Trophoblast cell (in vitro differentiated cells and primary cell): Measurements from ENCODE around the gene TACR2.
"Not testable (repeated sequence)": the region's sequence is repeated elsewhere in the genome, so short reads cannot be mapped to it uniquely, and the experiment has no call there.

Source experiments
- DNase-seq, 2 donors: peaks; one replicate each; pipeline ENCODE4 v3.0.0-alpha.2; 2016
- H2AFZ ChIP-seq: 2 replicates; pipeline ENCODE4 v1.6.1; 2013; ENCODE audit warnings: low read length, moderate library complexity, mild to moderate bottlenecking; ENCODE audit not compliant: insufficient read depth, poor library complexity
- H2AK5ac ChIP-seq: 2 replicates; pipeline ENCODE4 v1.6.1; 2013; ENCODE audit warnings: mild to moderate bottlenecking, low read length
- H2BK120ac ChIP-seq: 2 replicates; pipeline ENCODE4 v1.6.1; 2013; ENCODE audit warnings: low read length, mild to moderate bottlenecking, moderate library complexity; ENCODE audit not compliant: insufficient read depth, poor library complexity
- H2BK12ac ChIP-seq: 2 replicates; pipeline ENCODE4 v1.6.1; 2013; ENCODE audit warnings: mild to moderate bottlenecking, low read length, moderate library complexity
- H2BK5ac ChIP-seq: 2 replicates; pipeline ENCODE4 v1.6.1; 2013; ENCODE audit warnings: low read length, low read depth, moderate library complexity, mild to moderate bottlenecking; ENCODE audit not compliant: poor library complexity
- H3K14ac ChIP-seq: 2 replicates; pipeline ENCODE4 v1.6.1; 2013; ENCODE audit warnings: mild to moderate bottlenecking, low read length
- H3K18ac ChIP-seq: 2 replicates; pipeline ENCODE4 v1.6.1; 2013; ENCODE audit warnings: mild to moderate bottlenecking, low read length
- H3K23ac ChIP-seq: 2 replicates; pipeline ENCODE4 v1.6.1; 2013; ENCODE audit warnings: low read length
- H3K27ac ChIP-seq: 2 replicates; pipeline ENCODE4 v1.5.1; 2013; ENCODE audit warnings: low read depth, mild to moderate bottlenecking, inconsistent platforms, low read length, moderate library complexity
- H3K27me3 ChIP-seq: 2 replicates; pipeline ENCODE4 v1.6.1; 2013; ENCODE audit warnings: inconsistent platforms, mild to moderate bottlenecking, low read length, moderate library complexity; ENCODE audit not compliant: insufficient read depth
- H3K36me3 ChIP-seq, 2 experiments: 1 replicate in 1 of 2; 2 replicates in 1 of 2; pipeline ENCODE4 v1.6.1; 2013; ENCODE audit warnings: low read length in 2 of 2, mild to moderate bottlenecking in 2 of 2, moderate library complexity in 1 of 2; ENCODE audit not compliant: insufficient read depth in 2 of 2, control insufficient read depth in 1 of 2
- H3K4ac ChIP-seq: 2 replicates; pipeline ENCODE4 v1.6.1; 2013; ENCODE audit warnings: low read depth, mild to moderate bottlenecking, low read length, moderate library complexity
- H3K4me1 ChIP-seq, 2 experiments: 1 replicate in 1 of 2; 2 replicates in 1 of 2; pipeline ENCODE4 v1.6.1; 2013; ENCODE audit warnings: low read length in 2 of 2, mild to moderate bottlenecking in 2 of 2, moderate library complexity in 1 of 2; ENCODE audit not compliant: insufficient read depth in 2 of 2, control insufficient read depth in 1 of 2
- H3K4me2 ChIP-seq: 2 replicates; pipeline ENCODE4 v1.6.1; 2013; ENCODE audit warnings: inconsistent platforms, mild to moderate bottlenecking, low read length, moderate library complexity
- H3K4me3 ChIP-seq: 2 replicates; pipeline ENCODE4 v1.5.1; 2013; ENCODE audit warnings: mild to moderate bottlenecking, low read depth, low read length, inconsistent platforms
- H3K79me1 ChIP-seq: one replicate; pipeline ENCODE4 v1.6.1; 2013; ENCODE audit warnings: low read length
- H3K79me2 ChIP-seq: 2 replicates; pipeline ENCODE4 v1.6.1; 2013; ENCODE audit warnings: low read length, mild to moderate bottlenecking; ENCODE audit not compliant: control insufficient read depth, insufficient read depth, poor library complexity
- H3K9ac ChIP-seq: 2 replicates; pipeline ENCODE4 v1.6.1; 2013; ENCODE audit warnings: mild to moderate bottlenecking, low read length
- H3K9me3 ChIP-seq: 2 replicates; pipeline ENCODE4 v1.6.1; 2013; ENCODE audit warnings: low read depth, mild to moderate bottlenecking, control low read depth, inconsistent platforms, low read length; ENCODE audit not compliant: insufficient read depth
- H4K12ac ChIP-seq: 2 replicates; pipeline ENCODE4 v1.6.1; 2013; ENCODE audit warnings: low read depth, mild to moderate bottlenecking, low read length, moderate library complexity
- H4K8ac ChIP-seq: 2 replicates; pipeline ENCODE4 v1.6.1; 2013; ENCODE audit warnings: low read depth, mild to moderate bottlenecking, low read length, moderate library complexity
- H4K91ac ChIP-seq: one replicate; pipeline ENCODE4 v1.6.1; 2013; ENCODE audit warnings: low read depth, mild to moderate bottlenecking, low read length, moderate library complexity
- WGBS: extraction: QIAGEN DNeasy Blood & Tissue Kit; methylation state at CpG from one replicate; pipeline ENCODE4 v1.1.7; 2013; ENCODE audit warnings: missing lambda C conversion rate; ENCODE audit not compliant: insufficient read length, insufficient coverage; ENCODE audit errors: extremely low coverage; 5-methylcytosine and 5-hydroxymethylcytosine counted together

Gene TACR2

DNA sequence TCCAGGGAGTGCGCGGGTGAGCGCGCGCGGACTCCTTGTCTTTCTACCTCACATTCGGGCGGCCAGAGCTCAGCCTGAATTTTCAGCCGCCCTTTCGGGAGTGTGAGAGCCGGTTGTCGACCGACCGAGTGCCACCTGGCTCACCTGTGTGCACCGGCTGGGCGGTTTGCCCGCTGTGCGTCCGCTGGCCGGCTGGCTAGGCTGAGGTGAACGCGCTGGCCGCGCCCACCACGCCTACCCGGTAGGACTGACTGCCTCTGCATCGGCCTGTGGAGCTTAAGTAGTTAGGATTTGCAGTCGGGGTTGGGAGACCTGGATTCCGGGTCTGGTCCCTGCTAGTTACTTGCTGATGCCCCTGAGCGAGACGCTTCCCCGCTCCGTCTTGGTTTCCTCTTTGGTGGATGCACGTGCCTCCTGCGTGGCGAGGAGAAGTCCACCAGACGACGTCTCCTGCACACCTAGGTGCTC lies 35.1 kb upstream of the TACR2 start:
- Histone ChIP-seq H4K8ac (no peak overlapping the region), H3K4me2 (peak overlapping the region; percentile 93), H3K18ac (no peak overlapping the region), H2AK5ac (no peak overlapping the region), H2BK5ac (no peak overlapping the region), H3K14ac (peak overlapping the region; percentile 6), H4K12ac (no peak overlapping the region), H2AFZ (peak overlapping the region; percentile 41), H3K79me1 (peaks cover 16% of the 10 kb centered on the region), H3K9me3 (peaks cover 3% of the 10 kb centered on the region), H4K91ac (no peak overlapping the region), H3K79me2 (no peaks in the 10 kb centered on the region), H3K36me3 (no peaks in the 10 kb centered on the region), H3K27me3 (no peaks in the 10 kb centered on the region), H3K4me3 (peak overlapping the region; percentile 76), H3K4me1 (peaks cover 21 to 31% of the 10 kb centered on the region in 2 experiments), H2BK120ac (no peak overlapping the region), H3K23ac (no peak overlapping the region), H3K27ac (no peak overlapping the region), H3K9ac (no peak overlapping the region), H3K4ac (no peak overlapping the region), H2BK12ac (no peak overlapping the region)
- WGBS = no CpG with 5 or more reads among the region's 38 CpGs
- DNase-seq = peak in 1 of 2 donors; percentile 33

DNA sequence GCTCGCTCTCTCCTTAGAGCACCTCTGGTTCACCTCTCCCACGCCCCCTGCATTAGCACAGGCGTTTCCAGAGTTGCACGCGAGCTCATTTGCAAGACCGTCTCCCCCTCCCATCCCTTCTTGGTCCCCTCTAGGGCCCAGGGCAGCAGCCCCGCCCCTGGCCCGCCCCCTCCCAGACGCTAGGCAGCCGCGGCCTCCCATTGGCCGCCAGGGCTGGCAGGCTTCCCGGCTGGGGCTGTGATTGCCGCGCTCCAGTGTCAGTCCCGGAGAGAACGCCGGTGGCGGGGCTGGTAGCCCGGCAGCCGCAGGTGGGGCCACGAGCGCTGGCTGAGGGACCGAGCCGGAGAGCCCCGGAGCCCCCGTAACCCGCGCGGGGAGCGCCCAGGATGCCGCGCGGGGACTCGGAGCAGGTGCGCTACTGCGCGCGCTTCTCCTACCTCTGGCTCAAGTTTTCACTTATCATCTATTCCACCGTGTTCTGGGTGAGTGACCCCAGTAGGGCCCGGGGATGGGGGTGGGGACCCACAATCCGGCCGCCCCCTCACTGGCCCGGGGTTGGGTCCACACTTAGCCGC lies 34.6 kb upstream of the TACR2 start, which contains the start of gene TSPAN15:
Gene TSPAN15 (plus strand): TSS at position 257 of the 575 bp plus-strand sequence. CDS start 130 bp downstream, at position 387.
- peak within 1 kb of the TSS; percentile 27 for H4K8ac ChIP-seq
- H2AK5ac ChIP-seq = no peak within 1 kb of the TSS
- H4K91ac ChIP-seq = peak within 1 kb of the TSS; percentile 60
- peak within 1 kb of the TSS; percentile 25 for H2BK120ac ChIP-seq
- H3K23ac ChIP-seq = no peak within 1 kb of the TSS
- H3K27ac ChIP-seq = no peak within 1 kb of the TSS
- DNase-seq = peak; percentile 64 to 79
- no peak within 1 kb of the TSS for H4K12ac ChIP-seq
- H3K79me2 ChIP-seq = no peaks in the 10 kb centered on the region
- no CpG with 5 or more reads among the region's 45 CpGs for WGBS
- H3K9ac ChIP-seq = no peak within 1 kb of the TSS
- H3K79me1 ChIP-seq = peaks cover 19% of the 10 kb centered on the region
- no peaks in the 10 kb centered on the region for H3K36me3 ChIP-seq
- H2BK12ac ChIP-seq = peak within 1 kb of the TSS; percentile 48
- H2AFZ ChIP-seq = peak within 1 kb of the TSS; percentile 41
- no peak within 1 kb of the TSS for H2BK5ac ChIP-seq
- H3K18ac ChIP-seq = no peak within 1 kb of the TSS
- H3K27me3 ChIP-seq = no peaks in the 10 kb centered on the region
- peak within 1 kb of the TSS; percentile 93 for H3K4me2 ChIP-seq
- H3K14ac ChIP-seq = peak within 1 kb of the TSS; percentile 60
- peaks cover 23 to 36% of the 10 kb centered on the region in 2 experiments for H3K4me1 ChIP-seq
- peak within 1 kb of the TSS; percentile 76 for H3K4me3 ChIP-seq
- no peak within 1 kb of the TSS for H3K4ac ChIP-seq
- peaks cover 3% of the 10 kb centered on the region for H3K9me3 ChIP-seq

DNA sequence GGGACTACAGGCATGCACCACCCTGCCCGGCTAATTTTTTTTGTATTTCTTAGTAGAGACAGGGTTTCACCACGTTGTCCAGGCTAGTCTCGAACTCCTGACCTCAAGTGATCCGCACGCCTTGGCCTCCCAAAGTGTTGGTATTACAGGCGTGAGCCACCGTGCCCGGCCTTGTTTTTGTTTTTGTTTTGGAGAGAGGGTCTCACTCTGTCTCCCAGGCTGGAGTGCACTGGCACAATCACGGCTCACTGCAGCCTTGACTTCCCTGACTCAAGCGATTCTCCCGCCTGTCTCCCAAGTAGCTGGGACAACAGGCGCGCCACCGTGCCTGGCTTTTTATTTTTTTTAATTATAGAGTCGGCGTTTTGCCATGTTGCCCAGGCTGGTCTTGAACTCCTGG lies 33.7 kb upstream of the TACR2 start:
- not testable (repeated sequence) for H2AK5ac ChIP-seq, H3K9ac ChIP-seq, H3K4ac ChIP-seq, H3K79me2 ChIP-seq, DNase-seq, H2BK5ac ChIP-seq, H3K4me2 ChIP-seq, H3K27ac ChIP-seq, H3K36me3 ChIP-seq, H3K23ac ChIP-seq, H4K12ac ChIP-seq, H3K9me3 ChIP-seq, H3K27me3 ChIP-seq, H3K18ac ChIP-seq, H3K4me3 ChIP-seq
- Histone ChIP-seq H4K8ac (peak overlapping the region; percentile 27), H3K79me1 (peaks cover 19% of the 10 kb centered on the region), H3K4me1 (peaks cover 27 to 43% of the 10 kb centered on the region in 2 experiments), H4K91ac (peak overlapping the region; percentile 60), H2AFZ (peak overlapping the region; percentile 19), H2BK120ac (peak overlapping the region; percentile 25), H3K14ac (peak overlapping the region; percentile 60), H2BK12ac (peak overlapping the region; percentile 48)
- no CpG with 5 or more reads among the region's 16 CpGs for WGBS

DNA sequence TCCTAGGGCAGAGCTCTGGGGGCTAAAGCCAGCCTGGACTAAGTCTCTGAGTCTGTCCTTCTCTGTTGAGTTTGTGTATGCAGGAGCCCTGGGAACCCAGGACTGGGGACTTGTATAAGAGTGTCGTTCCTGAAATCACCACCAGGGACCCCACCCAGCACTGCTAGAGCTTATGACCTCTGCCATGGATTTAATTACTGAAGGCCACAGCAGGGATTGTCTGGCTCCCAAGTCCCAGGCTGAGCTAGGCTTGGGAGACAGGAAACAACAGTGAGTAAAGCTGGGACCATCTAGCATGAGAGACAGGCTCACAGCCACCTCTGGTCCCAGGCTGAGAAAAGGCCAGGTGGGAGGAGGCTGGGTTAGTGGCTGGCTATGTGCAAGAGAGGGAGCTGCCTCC lies 33.1 kb upstream of the TACR2 start:
- Histone ChIP-seq H4K12ac (no peak overlapping the region), H2BK120ac (peak overlapping the region; percentile 25), H3K27me3 (no peaks in the 10 kb centered on the region), H3K23ac (no peak overlapping the region), H3K4me1 (peaks cover 29 to 47% of the 10 kb centered on the region in 2 experiments), H3K27ac (no peak overlapping the region), H2BK12ac (peak overlapping the region; percentile 51), H3K79me2 (no peaks in the 10 kb centered on the region), H3K18ac (peak overlapping the region; percentile 54), H4K91ac (peak overlapping the region; percentile 64), H2AFZ (no peak overlapping the region), H2BK5ac (peak overlapping the region; percentile 22), H4K8ac (peak overlapping the region; percentile 17), H3K4ac (no peak overlapping the region), H2AK5ac (no peak overlapping the region), H3K4me2 (no peak overlapping the region), H3K4me3 (no peak overlapping the region), H3K9ac (no peak overlapping the region), H3K36me3 (no peaks in the 10 kb centered on the region), H3K14ac (peak overlapping the region; percentile 13), H3K9me3 (peaks cover 3% of the 10 kb centered on the region), H3K79me1 (peaks cover 19% of the 10 kb centered on the region)
- peak in 1 of 2 donors; percentile 64 for DNase-seq
- no CpG with 5 or more reads among the region's 1 CpG for WGBS
